Right lobe of liver (tissue), 6 donors: Measurements from ENCODE around the gene RAPGEFL1. TPM values are rescaled to one million over a fixed set of nuclear protein-coding genes. Genes with fewer than 3 reads are reported as not detected.

Source experiments
- ATAC-seq, 4 donors: fragments of 200-7000 bp; cut with Tn5 transposase; one replicate each; pipeline ENCODE4 v1.9.1; 2020; ENCODE audit warnings: mild to moderate bottlenecking in 4 of 4, moderate library complexity in 4 of 4
- DNase-seq, 3 donors: peaks; one replicate each; pipeline ENCODE4 v3.0.0-alpha.2; 2020
- H3K27ac ChIP-seq, 3 donors: fragments of 200-600 bp; one replicate each; pipeline ENCODE4 v1.8.0; 2022
- H3K27me3 ChIP-seq, 2 donors: fragments of 200-600 bp; one replicate each; pipeline ENCODE4 v1.8.0; 2022
- H3K36me3 ChIP-seq, 4 donors: fragments of 200-600 bp; sonication (generic) in 1 of 4; one replicate each; pipeline versions ENCODE4 v1.5.1 to v1.8.0; 2017 to 2022; ENCODE audit warnings: control low read depth in 1 of 4
- H3K4me1 ChIP-seq, 4 donors: fragments of 200-600 bp; sonication (generic) in 1 of 4; one replicate each; pipeline versions ENCODE4 v1.5.1 to v1.8.0; 2017 to 2022; ENCODE audit warnings: control low read depth in 1 of 4
- H3K4me3 ChIP-seq, 3 donors: fragments of 200-600 bp; one replicate each; pipeline ENCODE4 v1.8.0; 2022
- H3K9me3 ChIP-seq, 4 donors: fragments of 200-600 bp; sonication (generic) in 1 of 4; one replicate each; pipeline versions ENCODE4 v1.5.1 to v1.8.0; 2017 to 2022; ENCODE audit warnings: control low read depth in 1 of 4
- CTCF ChIP-seq, 4 donors: fragments of 200-600 bp in 3 of 4; fragments of 450-650 bp in 1 of 4; IDR thresholded peaks; one replicate each; pipeline versions ENCODE4 v1.5.1 to v1.8.0; 2016 to 2022; ENCODE audit warnings: antibody characterized with exemption in 4 of 4, mild to moderate bottlenecking in 2 of 4
- POLR2A ChIP-seq: fragments of 450-650 bp; IDR thresholded peaks from one replicate; pipeline ENCODE4 v1.6.1; 2017; ENCODE audit warnings: antibody characterized with exemption, mild to moderate bottlenecking
- WGBS: methylation state at CpG from one replicate; pipeline ENCODE4 v1.1.6; 2018; ENCODE audit warnings: low coverage, low lambda C conversion rate; ENCODE audit not compliant: insufficient coverage; ENCODE audit errors: missing lambda C conversion rate; 5-methylcytosine and 5-hydroxymethylcytosine counted together
- intact Hi-C, 2 donors: fragments of 100-400 bp; cut with DNase I; formaldehyde crosslinking; loops; one replicate each; pipeline versions ENCODE4 v1.11.2 to v1.14.1; 2022
- long read RNA-seq: library from polyadenylated mRNA; unstranded; transcript quantifications from one replicate; pipeline ENCODE4 v2.0.0, GENCODE V29; 2019
- total RNA-seq, 6 experiments: library from RNA; depleted of rRNA in 2 of 6; stranded (reverse); fragments of >200 nt in 2 of 6; fragmentation: NEBNext Ultra II Directional in 3 of 6; extraction: Animal tissue kit (Norgen Biotek cat#: 25700) in 3 of 6; gene quantifications; one replicate each; pipeline versions ENCODE4 v1.1.0 to v1.2.4, GENCODE V29; 2016 to 2023
- donor health status: DM: no; HTN: yes; CAD: no.
- donor health status: DM: no; HTN: no; CAD: no.
- donor health status: DM: no; HTN: no; CAD: no.
- donor health status: DM: no; HTN: yes; CAD: no.
- donor health status: DM: no; HTN: yes; CAD: no.

RAPGEFL1 gene
- 10 to 100 TPM in 1 of 6 experiments, 1 to 10 TPM in 5; 1.4 to 16.5 (median 4.4) TPM for total RNA-seq
- long read RNA-seq = 0 reads

- intact Hi-C loops = loop anchor here in 1 of 2 donors (10.0 kb wide), 2 partner anchors 123 to 163 kb away; partner anchors contain the start of genes CSF3 and MED24
- ATAC-seq (peak; percentile 83 to 87 (median 86)), DNase-seq (peak; percentile 84 to 89 (median 87))
- H3K36me3 ChIP-seq = no peaks in the 10 kb centered on the region
- H3K9me3 ChIP-seq = no peaks in the 10 kb centered on the region
- peaks cover 0 to 36% (median 14%) of the 10 kb centered on the region in 4 donors for H3K4me1 ChIP-seq
- no peaks in the 10 kb centered on the region for H3K27me3 ChIP-seq
- WGBS = 0% methylated on average over 9 of the region's 57 CpGs
- H3K27ac ChIP-seq = peak within 1 kb of the TSS in 1 of 3 donors; percentile 37
- peak within 1 kb of the TSS; percentile 49 to 65 (median 56) for H3K4me3 ChIP-seq
- no peak for TF ChIP-seq CTCF (IDR thresholded peaks at IDR 0.05)
- peak; percentile 37 for TF ChIP-seq POLR2A
These were observed at the start of gene RAPGEFL1 for GRCh38 chr17:40177275-40177874. RAPGEFL1 (plus strand) TSS chr17:40177470; CDS start chr17:40177862, 392 bp downstream.

GRCh38 chr17:40129498-40129897, 47.8 kb upstream of the RAPGEFL1 start:
- no peak overlapping the region for H3K27ac ChIP-seq
- peaks cover 0 to 69% (median 36%) of the 10 kb centered on the region in 4 donors for H3K36me3 ChIP-seq
- no peak overlapping the region for H3K4me3 ChIP-seq
- H3K9me3 ChIP-seq = no peaks in the 10 kb centered on the region
- intact Hi-C loops = no loop called here
- DNase-seq = no peak
- peaks cover 0 to 10% (median 2%) of the 10 kb centered on the region in 4 donors for H3K4me1 ChIP-seq
- WGBS = 100% methylated on average over 2 of the region's 5 CpGs
- no peak for ATAC-seq
- TF ChIP-seq POLR2A (no peak), CTCF (IDR thresholded peaks at IDR 0.05) (no peak)
- H3K27me3 ChIP-seq = no peaks in the 10 kb centered on the region

GRCh38 chr17:40130352-40131042, 46.8 kb upstream of the RAPGEFL1 start:
- Histone ChIP-seq H3K4me3 (no peak overlapping the region), H3K36me3 (peaks cover 0 to 79% (median 42%) of the 10 kb centered on the region in 4 donors), H3K4me1 (peaks cover 0 to under 1% (median 0%) of the 10 kb centered on the region in 4 donors), H3K27me3 (no peaks in the 10 kb centered on the region), H3K9me3 (no peaks in the 10 kb centered on the region), H3K27ac (peak overlapping the region in 2 of 3 donors; percentile 32 to 41)
- intact Hi-C loops = no loop called here
- TF ChIP-seq POLR2A (no peak), CTCF (IDR thresholded peaks at IDR 0.05) (no peak)
- peak in 1 of 3 donors; percentile 53 for DNase-seq
- peak; percentile 45 to 78 (median 69) for ATAC-seq
- 64% methylated on average over 7 of the region's 7 CpGs for WGBS

- TF ChIP-seq POLR2A (no peak), CTCF (IDR thresholded peaks at IDR 0.05) (no peak)
- no peaks in the 10 kb centered on the region for H3K27me3 ChIP-seq
- no peaks in the 10 kb centered on the region for H3K9me3 ChIP-seq
- no peak for DNase-seq
- peaks cover 0 to 3% (median 0%) of the 10 kb centered on the region in 4 donors for H3K4me1 ChIP-seq
- no peak overlapping the region for H3K27ac ChIP-seq
- H3K36me3 ChIP-seq = peaks cover 0 to 64% (median 37%) of the 10 kb centered on the region in 4 donors
- no peak overlapping the region for H3K4me3 ChIP-seq
- ATAC-seq = no peak
- 82% methylated on average over 6 of the region's 7 CpGs for WGBS
- intact Hi-C loops = no loop called here
These were observed 43.1 kb upstream of the RAPGEFL1 start for GRCh38 chr17:40134184-40134583.
